GM21576 (cell line): Measurements from ENCODE around the gene UNC79.

Experiments used
- ATAC-seq: cut with Tn5 transposase; IDR thresholded peaks from one replicate; pipeline ENCODE4 v1.9.1; 2021; ENCODE audit warnings: mild to moderate bottlenecking, moderate library complexity; ENCODE audit not compliant: unreplicated experiment

Gene UNC79

DNA sequence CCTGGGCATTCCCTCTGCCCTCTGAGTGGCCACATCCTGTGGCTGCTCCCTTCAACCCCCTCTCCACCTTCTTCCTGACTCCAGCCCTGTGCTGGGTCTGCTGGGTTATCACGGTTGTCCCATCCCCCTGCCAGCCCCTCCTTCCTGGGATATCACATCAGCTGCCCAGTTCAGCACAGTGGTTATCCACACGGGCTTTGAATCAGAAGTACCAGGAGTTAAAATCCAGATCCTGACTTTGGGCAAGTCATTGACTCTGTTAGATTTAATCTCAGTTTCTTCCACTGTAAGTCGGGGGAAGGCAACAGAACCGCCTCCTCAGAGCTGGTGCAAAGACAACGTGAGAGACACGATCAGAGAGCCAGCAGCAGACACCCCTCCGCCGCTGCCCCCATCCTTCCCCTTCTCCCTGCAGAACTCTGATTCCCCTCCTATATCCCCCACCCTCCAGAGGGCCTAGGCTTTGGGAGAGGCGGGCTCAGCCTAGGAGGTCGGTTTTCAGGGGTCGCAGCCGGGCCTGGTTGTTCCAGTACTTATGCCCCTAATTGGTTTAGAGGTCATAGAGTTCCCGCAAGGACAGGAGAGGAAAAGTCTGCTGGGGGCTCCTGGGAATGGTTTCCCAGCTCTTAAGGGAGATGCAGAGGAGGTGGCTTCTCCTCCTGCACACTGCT lies 315.0 kb downstream of the UNC79 start:
- no peak for ATAC-seq

DNA sequence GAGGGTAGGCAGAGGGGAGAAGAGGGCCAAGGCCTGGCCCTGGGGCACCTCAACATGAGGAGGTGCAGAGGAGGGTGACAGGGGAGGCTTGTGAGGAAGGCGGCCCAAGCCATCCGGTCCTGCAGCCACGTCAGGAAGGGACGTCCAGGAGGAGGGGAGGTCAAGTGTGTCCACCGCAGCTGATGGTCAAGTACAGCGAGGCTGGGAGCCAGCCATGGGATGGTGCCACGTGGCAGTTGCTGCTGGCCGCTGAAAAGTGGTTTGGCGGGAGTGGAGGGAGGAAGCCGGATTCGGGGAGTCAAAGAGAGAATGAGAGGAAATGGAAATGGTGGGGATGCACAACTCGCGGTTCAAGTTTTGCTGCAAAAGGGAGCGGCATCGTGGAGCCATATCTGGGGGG lies 316.4 kb downstream of the UNC79 start:
- ATAC-seq, result no peak

DNA sequence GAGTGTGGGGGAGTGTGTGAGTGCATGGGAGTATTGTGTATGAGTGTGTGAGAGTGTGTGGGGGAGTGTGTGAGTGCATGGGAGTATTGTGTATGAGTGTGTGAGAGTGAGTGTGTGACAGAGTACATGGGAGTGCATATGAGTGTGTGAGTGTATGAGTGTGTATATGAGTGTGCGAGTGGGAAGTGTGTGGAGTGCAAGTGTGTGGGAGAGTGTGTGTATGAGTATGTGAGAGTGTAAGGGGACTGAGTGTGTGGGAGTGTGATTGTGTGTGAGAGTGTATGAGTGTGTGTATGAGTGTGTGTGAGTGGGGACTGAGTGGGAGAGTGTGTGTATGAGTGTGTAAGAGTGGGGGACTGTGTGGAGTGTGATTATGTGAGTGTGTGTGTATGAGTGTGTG lies 316.8 kb downstream of the UNC79 start:
- ATAC-seq, result no peak

DNA sequence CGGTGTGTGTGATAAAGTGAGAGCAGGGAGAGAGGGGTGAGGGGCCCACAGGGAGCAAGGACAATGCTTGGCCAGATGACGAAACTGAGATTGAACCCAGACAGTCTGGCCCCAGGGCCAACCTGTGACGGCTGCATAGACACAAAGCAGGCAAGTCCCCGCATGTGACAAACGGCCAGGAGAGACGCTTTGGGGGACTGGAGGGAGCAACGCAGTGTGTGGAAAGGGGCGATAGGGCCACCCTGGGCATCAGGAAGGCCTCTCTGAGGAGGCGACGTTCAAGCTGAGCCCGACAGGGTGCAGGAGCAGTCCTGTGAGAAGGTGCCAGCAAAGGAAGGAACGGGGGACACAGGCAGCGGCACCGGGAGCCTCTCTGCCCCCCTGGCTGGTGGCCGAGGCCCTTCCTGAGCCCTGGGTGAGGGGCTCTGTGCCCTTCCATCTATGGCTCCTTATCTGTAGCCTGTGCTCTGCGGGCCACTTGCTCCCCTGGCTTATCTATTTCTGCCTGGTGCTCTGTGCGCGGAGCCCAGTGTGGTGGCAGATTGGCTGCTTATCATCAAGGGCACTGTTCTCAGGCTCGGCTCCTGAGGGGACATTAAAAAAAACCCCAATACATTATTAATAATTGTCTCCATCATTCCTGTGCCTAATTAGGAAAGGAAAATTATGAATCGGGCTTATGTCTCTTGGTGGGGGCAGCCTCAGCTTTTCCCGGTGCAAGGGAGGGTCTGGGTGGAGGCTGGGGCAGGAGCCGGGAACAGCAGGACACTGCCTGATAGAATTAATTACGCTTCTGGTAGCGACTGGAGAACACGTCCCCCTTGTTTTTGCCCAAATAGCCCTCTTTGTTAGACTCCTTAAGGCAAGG lies 317.7 kb downstream of the UNC79 start:
- ATAC-seq, result no peak

DNA sequence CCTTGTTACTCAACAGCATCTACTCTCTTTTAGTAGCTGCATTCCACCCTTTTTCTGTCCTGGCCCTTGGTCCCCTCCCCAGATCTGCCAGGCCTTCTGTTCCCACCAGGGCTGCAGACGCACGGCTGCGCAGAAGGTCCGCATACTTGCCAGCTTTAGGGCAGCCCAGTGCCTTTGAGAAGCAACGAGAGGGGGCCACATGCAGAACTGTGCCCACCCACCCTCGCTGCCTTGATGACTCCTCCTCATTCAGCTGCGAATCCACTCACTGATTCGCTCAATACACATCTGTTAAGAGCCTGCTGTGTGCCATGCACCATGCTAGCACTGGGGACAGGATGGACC lies 318.3 kb downstream of the UNC79 start:
- no peak for ATAC-seq

DNA sequence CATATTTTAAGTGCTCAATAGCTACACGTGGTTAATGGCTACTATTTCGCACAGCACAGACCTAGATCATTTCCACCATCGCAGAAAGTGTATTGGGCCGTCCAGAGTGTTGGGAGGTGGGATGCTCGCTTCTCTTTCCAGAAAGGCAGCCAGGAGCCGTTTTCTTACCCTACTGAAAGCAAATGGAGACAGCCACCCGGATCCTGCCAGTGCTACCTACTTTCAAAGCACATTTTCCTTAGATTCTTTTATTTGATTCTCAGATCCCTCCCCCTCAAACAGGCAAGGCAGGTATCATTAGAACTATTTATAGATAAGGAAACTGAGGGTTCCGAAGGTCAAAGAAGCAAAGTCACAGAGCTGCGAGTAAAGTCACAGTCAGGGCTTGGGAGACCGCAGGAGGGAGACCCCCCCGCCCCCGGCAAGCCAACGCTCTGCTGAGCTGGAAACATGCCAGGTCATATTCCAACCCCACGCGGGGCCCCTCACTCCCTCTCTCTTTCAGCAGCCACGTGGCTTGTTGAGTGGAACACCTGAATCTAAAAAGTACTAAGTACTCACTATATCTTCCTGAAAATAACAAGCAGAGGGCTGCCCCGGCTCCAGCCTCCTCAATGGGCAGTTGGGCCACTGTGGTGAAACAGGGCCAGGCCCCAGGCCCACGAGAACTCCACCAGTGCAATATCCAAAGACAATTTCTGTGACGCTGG lies 321.4 kb downstream of the UNC79 start:
- no peak for ATAC-seq

DNA sequence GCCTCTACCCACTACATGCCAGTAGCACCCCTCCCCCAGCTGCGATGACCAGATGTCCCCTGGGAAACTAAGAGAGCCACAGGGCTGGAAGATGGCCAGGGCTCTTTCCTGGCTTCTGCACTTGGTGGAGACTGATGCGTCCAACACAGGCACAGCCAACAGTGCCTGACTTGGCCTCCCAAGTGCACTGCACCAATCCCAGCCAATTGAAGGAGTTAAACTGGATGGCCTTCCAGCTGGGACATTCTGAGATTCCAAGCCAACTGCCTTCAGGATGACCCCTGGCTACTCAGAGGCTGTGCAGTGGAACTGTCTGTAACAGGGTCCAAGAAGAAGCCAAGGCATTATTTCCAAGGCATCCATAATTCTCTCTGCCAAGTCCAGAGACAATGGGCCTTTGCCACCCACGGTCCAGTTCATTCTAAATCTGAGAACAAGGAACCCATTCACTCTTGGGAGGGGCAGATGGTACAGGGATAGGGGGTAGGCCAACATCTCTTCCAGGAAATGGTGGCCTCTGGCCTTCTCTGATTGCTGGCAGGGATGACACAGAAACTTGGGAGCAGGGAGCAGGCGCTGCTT lies 322.3 kb downstream of the UNC79 start:
- no peak for ATAC-seq

DNA sequence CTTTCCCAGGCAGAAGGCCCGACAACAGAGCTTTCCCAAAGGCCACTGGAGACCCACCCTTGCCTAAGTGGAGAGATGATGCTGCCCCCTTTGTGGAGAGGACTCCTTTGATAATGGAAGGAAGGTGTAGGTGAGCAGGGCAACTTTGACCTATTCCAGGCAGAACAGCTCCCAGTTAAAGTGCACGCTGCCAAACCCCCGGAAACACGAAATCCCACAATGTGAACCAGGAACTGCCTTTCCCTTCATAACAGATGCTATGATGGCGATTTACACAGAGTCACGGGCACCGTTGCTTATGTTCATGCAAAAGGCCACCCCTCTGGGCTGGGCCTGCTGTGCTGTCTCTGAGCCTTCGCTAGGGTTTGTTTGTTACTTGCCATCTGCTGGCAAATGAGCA lies 322.9 kb downstream of the UNC79 start:
- ATAC-seq, result no peak

DNA sequence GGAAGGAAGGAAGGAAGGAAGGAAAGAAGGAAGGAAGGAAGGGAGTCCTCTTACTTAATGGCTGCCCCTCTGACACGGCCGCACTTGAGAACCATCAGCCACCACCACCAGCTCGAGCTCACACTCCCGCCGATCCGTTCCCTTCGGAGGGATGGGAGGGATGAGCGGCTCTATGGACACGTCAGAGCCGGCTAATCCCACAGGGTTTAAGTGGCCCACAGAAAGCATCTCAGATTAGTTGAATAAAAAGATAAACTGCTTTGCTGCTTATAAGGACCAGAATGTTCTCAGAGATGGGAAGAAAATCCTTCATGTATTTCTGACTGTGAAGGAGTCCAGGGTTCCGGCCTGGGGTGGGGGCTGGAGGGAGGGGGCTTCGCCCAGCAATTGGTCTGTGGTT lies 326.5 kb downstream of the UNC79 start:
- ATAC-seq, result no peak
